ENCODE results near the gene HSPB9. TPM values are rescaled to one million over a fixed set of nuclear protein-coding genes. Genes with fewer than 3 reads are reported as not detected.

HSPB9 gene
- total and polyA plus RNA-seq, 10 of the 15 experiments (the other 5 are each of a cell fraction or from before 2014, with no cell fraction given) = 0.04 to 0.40 (median 0.11) TPM; not detected in 7

GRCh38 chr17:42090964-42091790 is 31.4 kb upstream of the HSPB9 start:
- Histone ChIP-seq H4K20me1 (ENCODE audit: control insufficient read depth, insufficient read depth) (no peaks in the 10 kb centered on the region), H3K27ac (ENCODE audit: control insufficient read depth, insufficient read depth) (no peak overlapping the region), H3K79me2 (ENCODE audit: control insufficient read depth, insufficient read depth, low read length) (no peaks in the 10 kb centered on the region), H3K9me3 (replicated peaks; ENCODE audit: control insufficient read depth, insufficient read depth, low read length) (no peaks in the 10 kb centered on the region), H2AFZ (ENCODE audit: control insufficient read depth, low read depth, low read length) (no peak overlapping the region), H3K4me2 (ENCODE audit: control insufficient read depth, insufficient read depth) (no peak overlapping the region), H3K27me3 (replicated peaks in 1 of 2; ENCODE audit: control insufficient read depth in 2 of 2, insufficient read depth in 2 of 2, low read length in 1 of 2) (no peaks in the 10 kb centered on the region; a peak in 2 of 4 replicates), H3K4me3 (no peak overlapping the region), H3K9ac (ENCODE audit: control insufficient read depth, insufficient read depth, low read length) (no peak overlapping the region), H3K4me1 (ENCODE audit: control insufficient read depth, insufficient read depth, low read length) (no peaks in the 10 kb centered on the region), H3K36me3 (ENCODE audit: control insufficient read depth in 2 of 2, insufficient read depth in 2 of 2, low read length in 1 of 2) (no peaks in the 10 kb centered on the region)
- intact Hi-C loops (cut with micrococcal nuclease; ENCODE audit: unreplicated experiment) = no loop called here
- FAIRE-seq (no peak), ATAC-seq (no peak), DNase-seq (ENCODE audit: low read depth, low spot score) (no peak)
- ChIA-PET SMC1A (ENCODE audit: uncharacterized antibody, unreplicated experiment) (no interaction called here), RAD21 (ENCODE audit: unreplicated experiment) (no interaction called here), POLR2A (no interaction called here), CTCF (interaction anchor here (0.8 to 1.8 kb wide), 6 partner anchors 10 to 142 kb away, joined by 3 to 10 read pairs (median 4); no protein-coding TSS in a partner anchor)
- no TSS peak for BruUV-seq (replicated peaks)
- 48% methylated on average over 8 of the region's 8 CpGs for WGBS (ENCODE audit: insufficient coverage, insufficient replicate concordance, low lambda C conversion rate, missing lambda C conversion rate)
- in situ Hi-C loops (cut with MboI) = no loop called here
- TF ChIP-seq IKZF2 (IDR thresholded peaks at IDR 0.05) = no peak
- no peak for TF ChIP-seq IRF5 (IDR thresholded peaks at IDR 0.05; ENCODE audit: borderline replicate concordance)
- no peak for TF ChIP-seq SREBF2 (IDR thresholded peaks at IDR 0.05; ENCODE audit: low read length)
- TF ChIP-seq SMC3 (IDR thresholded peaks at IDR 0.05; ENCODE audit: borderline replicate concordance, low read length) = no peak
- TF ChIP-seq MXI1 (IDR thresholded peaks at IDR 0.05; ENCODE audit: low read depth, low read length) = no peak
- TF ChIP-seq SMARCA5 (IDR thresholded peaks at IDR 0.05) = no peak
- no peak for TF ChIP-seq RUNX3 (IDR thresholded peaks at IDR 0.05; ENCODE audit: low read length)
- TF ChIP-seq BCL3 (IDR thresholded peaks at IDR 0.05; ENCODE audit: borderline replicate concordance, insufficient read depth, low read depth, low read length, poor library complexity, severe bottlenecking) = no peak
- no peak for TF ChIP-seq PAX8 (IDR thresholded peaks at IDR 0.05)
- no peak for TF ChIP-seq ZNF592 (IDR thresholded peaks at IDR 0.05)
- no peak for TF ChIP-seq POLR2AphosphoS5 (IDR thresholded peaks at IDR 0.05; ENCODE audit: low read length)
- TF ChIP-seq POLR2A (IDR thresholded peaks at IDR 0.05; ENCODE audit: low read depth, low read length) = no peak
- no peak for TF ChIP-seq RCOR1 (conservative IDR thresholded peaks at IDR 0.05; ENCODE audit: low read depth, low read length)
- no peak for TF ChIP-seq POLR2AphosphoS2 (IDR thresholded peaks at IDR 0.05; ENCODE audit: low read depth, low read length)
